Measurements from ENCODE around the gene CFAP70.
A peak's percentile ranks its signal among the peaks of the same experiment; 100 is the strongest.
"Not testable (repeated sequence)": the region's sequence is repeated elsewhere in the genome, so short reads cannot be mapped to it uniquely, and the experiment has no call there.

CFAP70 gene

GRCh38 chr10:73358331-73359279, at the start of gene CFAP70:
CFAP70 (minus strand) TSS chr10:73358864; CDS start chr10:73354796, 4,068 bp downstream.
- DNase-seq: peak; percentile 90

- no peak for DNase-seq
Observed at GRCh38 chr10:73408061-73408460, 49.4 kb upstream of the CFAP70 start.

GRCh38 chr10:73407495-73407894, 48.8 kb upstream of the CFAP70 start:
- DNase-seq: no peak

GRCh38 chr10:73406846-73407245, 48.2 kb upstream of the CFAP70 start:
- DNase-seq: no peak

GRCh38 chr10:73405556-73405955, 46.9 kb upstream of the CFAP70 start:
- DNase-seq: no peak

- no peak for DNase-seq
Observed at GRCh38 chr10:73404690-73405089, 46.0 kb upstream of the CFAP70 start.

GRCh38 chr10:73401636-73402035, 43.0 kb upstream of the CFAP70 start:
- no peak for DNase-seq

GRCh38 chr10:73399063-73399462, 40.4 kb upstream of the CFAP70 start:
- no peak for DNase-seq

GRCh38 chr10:73398024-73398423, 39.4 kb upstream of the CFAP70 start:
- no peak for DNase-seq

GRCh38 chr10:73394325-73394724, 35.7 kb upstream of the CFAP70 start:
- DNase-seq: not testable (repeated sequence)

GRCh38 chr10:73388228-73388627, 29.6 kb upstream of the CFAP70 start:
- DNase-seq: no peak

GRCh38 chr10:73386583-73386982, 27.9 kb upstream of the CFAP70 start:
- DNase-seq: no peak

- DNase-seq: no peak
Observed at GRCh38 chr10:73379064-73379748, 20.5 kb upstream of the CFAP70 start.

- no peak for DNase-seq
Observed at GRCh38 chr10:73376679-73377078, 18.0 kb upstream of the CFAP70 start.

GRCh38 chr10:73368238-73368637, 9.6 kb upstream of the CFAP70 start:
- DNase-seq: no peak

- DNase-seq: no peak
Observed at GRCh38 chr10:73366381-73367298, 8.0 kb upstream of the CFAP70 start.

GRCh38 chr10:73364964-73365363, 6.3 kb upstream of the CFAP70 start:
- no peak for DNase-seq

- no peak for DNase-seq
Observed at GRCh38 chr10:73359492-73359891, 828 bp upstream of the CFAP70 start.

GRCh38 chr10:73357821-73358220, 843 bp downstream of the CFAP70 start:
- no peak for DNase-seq

- DNase-seq: no peak
Observed at GRCh38 chr10:73357166-73357565, 1.5 kb downstream of the CFAP70 start.

- DNase-seq: no peak
Observed at GRCh38 chr10:73344269-73344668, 14.4 kb downstream of the CFAP70 start.

- no peak for DNase-seq
Observed at GRCh38 chr10:73340121-73340520, 18.5 kb downstream of the CFAP70 start.

GRCh38 chr10:73339436-73339835, 19.2 kb downstream of the CFAP70 start:
- DNase-seq: no peak

All from activated naive CD4-positive, alpha-beta T cell treated with anti-CD3 and anti-CD28 coated beads, Interleukin-2, amount 50 U/mL, for 16 hours (primary cell).